Esophagus muscularis mucosa (tissue), 4 donors: ENCODE results near the gene ERBB4.

Experiments used
- CTCF ChIP-seq, 3 experiments: fragments of 200-600 bp in 2 of 3; fragments of 450-650 bp in 1 of 3; sonication (generic) in 2 of 3; IDR thresholded peaks; one replicate each; pipeline ENCODE4 v1.5.1; 2017 to 2019; ENCODE audit warnings: antibody characterized with exemption in 3 of 3, mild to moderate bottlenecking in 2 of 3, moderate library complexity in 1 of 3
- EP300 ChIP-seq: sonication (generic); formaldehyde crosslinking; IDR thresholded peaks from one replicate; pipeline ENCODE4 v1.6.1; 2017; ENCODE audit warnings: antibody characterized with exemption
- POLR2AphosphoS5 ChIP-seq, 2 donors: sonication (generic); formaldehyde crosslinking; IDR thresholded peaks; one replicate each; pipeline ENCODE4 v1.6.1; 2017; ENCODE audit warnings: antibody characterized with exemption in 2 of 2

GRCh38 chr2:212089873-212090272 is 448.7 kb downstream of the ERBB4 start:
- TF ChIP-seq CTCF (IDR thresholded peaks at IDR 0.05) = no peak
- TF ChIP-seq POLR2AphosphoS5 (IDR thresholded peaks at IDR 0.05) = no peak
- no peak for TF ChIP-seq EP300
